Activated CD8-positive, alpha-beta memory T cell treated with anti-CD3 and anti-CD28 coated beads for 48 hours (primary cell): Measurements from ENCODE around the gene ARHGAP44.

ENCODE experiments used
- DNase-seq, 3 experiments: peaks; one replicate each; pipeline ENCODE4 v3.0.0-alpha.2; 2020; ENCODE audit warnings: low read depth in 2 of 3, low spot score in 2 of 3

ARHGAP44 gene

GRCh38 chr17:13017655-13018459, 228.6 kb downstream of the ARHGAP44 start, which contains the start of gene ELAC2:
Gene ELAC2 (minus strand): TSS chr17:13018027. CDS start chr17:13017947, 80 bp downstream.
- peak; percentile 81 to 93 (median 90) for DNase-seq

DNA sequence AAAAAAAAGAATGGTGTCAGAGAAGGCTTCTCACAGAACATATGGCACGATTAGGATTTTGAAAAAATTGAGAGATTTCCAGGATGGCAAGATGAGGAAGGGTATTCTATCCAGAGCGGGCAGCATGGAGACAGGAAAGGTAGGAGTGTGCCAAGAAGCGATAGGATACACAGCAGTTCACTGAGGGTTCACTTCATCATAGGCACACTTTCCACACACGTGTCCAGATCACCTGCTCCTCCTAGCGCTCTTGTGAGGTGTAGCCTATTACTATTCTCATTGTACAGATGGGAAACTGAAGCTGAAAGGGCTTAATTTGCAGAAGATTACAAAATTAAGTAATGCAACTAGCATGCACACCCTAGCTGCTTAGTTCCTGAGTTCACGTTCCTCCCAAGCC, 234.7 kb downstream of the ARHGAP44 start:
- no peak for DNase-seq

DNA sequence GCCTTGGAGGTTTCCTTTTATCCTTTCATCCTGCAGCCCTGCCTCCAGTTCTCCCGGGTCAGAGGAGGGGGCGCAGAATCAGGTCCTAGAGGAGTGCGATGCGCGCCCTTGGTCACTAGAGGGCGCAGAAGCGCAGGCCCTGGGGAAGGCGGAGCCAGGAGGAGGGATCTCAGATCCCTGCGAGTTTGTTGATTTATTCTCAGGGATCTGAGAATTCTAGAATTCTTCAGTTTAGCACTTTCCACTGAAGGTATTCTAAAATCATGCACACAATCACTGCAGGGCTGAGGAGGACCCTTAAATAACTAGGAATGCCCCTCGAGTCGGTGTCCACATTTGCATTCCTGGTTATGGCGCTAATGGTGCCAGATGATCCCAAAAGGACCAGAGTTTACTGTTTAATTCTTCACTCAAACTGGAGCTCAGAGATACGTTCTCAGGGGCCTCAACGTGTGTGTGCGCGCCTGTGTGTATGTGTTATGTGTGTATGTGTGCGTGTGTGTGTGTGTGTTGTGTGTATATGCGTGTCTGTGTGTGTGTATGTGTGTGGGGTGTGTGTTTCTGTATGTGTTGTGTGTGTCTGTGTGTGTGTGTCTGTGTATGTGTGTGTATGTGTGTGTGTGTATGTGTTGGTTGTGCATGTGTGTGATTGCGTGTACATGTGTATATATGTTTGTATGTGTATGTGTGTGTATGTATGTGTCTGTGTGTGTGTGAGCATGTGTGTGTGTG, 235.4 kb downstream of the ARHGAP44 start:
- peak; percentile 28 to 37 (median 33) for DNase-seq

DNA sequence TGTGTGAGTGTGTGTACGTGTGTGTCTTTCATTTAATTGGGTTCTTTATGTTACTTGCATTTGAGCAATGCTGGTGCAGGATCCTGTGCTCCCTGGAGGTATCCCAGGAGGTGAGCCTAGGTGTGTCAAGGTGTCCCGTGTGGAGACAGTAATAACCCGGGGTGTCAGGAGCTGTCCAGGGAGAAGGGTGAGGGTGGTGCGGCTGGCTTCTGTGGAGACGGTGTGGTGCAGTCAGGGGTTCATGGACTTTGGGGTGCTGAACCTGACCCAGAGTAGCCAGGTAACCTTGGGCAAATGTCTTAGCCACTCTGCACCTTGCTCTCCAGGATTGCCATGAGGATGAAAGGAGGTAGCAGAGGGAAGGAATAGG, 235.9 kb downstream of the ARHGAP44 start:
- DNase-seq: no peak

DNA sequence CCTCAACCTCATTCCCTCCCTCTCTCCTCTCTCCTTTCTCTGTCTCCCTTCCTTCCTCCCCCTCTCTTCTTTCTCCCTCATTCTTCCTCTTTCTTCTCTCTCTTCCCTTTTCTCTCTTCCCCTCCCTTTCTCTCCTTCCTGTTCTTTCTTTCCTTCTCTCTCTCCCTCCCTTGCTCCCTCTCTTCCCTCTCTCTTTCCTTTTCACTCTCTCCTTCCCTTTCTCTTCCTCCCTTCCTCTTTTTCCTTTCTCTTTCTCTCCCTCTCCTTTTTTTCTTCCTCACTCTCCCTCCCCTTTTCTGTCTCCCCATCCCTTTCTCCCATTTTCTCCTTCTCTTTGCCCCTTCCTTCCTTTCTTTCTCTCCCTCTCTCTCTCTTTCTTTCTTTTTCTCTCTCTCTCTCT, 236.4 kb downstream of the ARHGAP44 start:
- DNase-seq: no peak

- no peak for DNase-seq
Measured at GRCh38 chr17:13027246-13027645, 237.9 kb downstream of the ARHGAP44 start.

GRCh38 chr17:13029340-13029739, 240.0 kb downstream of the ARHGAP44 start:
- no peak for DNase-seq

GRCh38 chr17:13030056-13030455, 240.8 kb downstream of the ARHGAP44 start:
- DNase-seq: no peak

GRCh38 chr17:13030459-13031300, 241.4 kb downstream of the ARHGAP44 start:
- DNase-seq: peak in 1 of 3 experiments; percentile 42

DNA sequence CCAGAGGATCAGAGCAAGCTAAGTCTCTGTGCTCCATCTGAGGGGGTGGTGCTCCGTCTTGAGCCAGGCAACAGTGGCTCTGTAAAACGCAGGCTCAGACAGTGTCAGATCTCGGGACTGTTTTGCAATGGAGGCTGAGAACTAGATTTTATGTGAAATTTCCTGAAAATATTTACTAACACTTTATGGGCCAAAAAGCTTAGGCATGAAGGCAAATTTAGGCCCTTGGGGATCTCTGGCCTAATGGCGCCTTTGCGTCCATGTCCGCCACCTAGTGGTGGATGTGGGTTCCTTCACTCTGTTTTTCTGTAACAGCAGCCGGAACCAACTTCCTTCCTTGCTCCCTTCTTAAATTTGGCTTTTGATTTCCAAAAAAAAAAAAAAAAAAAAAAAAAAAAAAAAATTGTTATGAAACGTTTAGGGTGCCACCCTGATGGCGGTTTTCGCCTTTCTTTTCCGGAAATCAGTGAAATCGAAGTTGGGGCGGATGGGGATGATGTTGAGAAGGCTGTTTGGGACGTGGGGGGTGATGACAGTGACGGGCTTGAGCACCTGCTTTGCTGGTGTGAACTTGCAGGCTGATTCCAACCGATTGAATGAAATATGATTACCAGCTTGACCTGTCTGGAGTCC, 242.5 kb downstream of the ARHGAP44 start:
- DNase-seq: peak in 1 of 3 experiments; percentile 4

GRCh38 chr17:13035420-13035819, 246.1 kb downstream of the ARHGAP44 start:
- no peak for DNase-seq

DNA sequence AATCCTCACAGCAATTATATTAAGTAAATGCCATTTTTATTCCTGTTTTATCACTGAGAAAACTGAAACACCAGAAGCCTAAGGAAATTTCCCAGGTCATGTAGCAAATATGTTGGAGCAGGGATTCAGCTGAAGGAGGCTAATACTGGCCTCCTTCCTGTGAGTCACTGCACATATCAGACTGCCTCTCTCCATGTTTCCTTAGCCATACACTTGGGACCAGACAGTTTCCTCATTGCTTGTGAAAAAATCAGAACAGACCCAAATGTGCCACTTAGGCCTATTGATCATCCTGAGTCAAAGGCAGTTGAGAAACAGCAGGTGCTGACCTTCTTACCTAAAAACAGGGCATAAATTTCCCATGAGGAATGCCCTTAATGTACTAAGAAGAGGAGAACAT, 247.5 kb downstream of the ARHGAP44 start:
- DNase-seq: no peak

GRCh38 chr17:13038931-13039665, 249.8 kb downstream of the ARHGAP44 start:
- no peak for DNase-seq
